ENCODE measurements around the gene VASP. TPM values are rescaled to one million over a fixed set of nuclear protein-coding genes. Genes with fewer than 3 reads are reported as not detected.

Gene VASP
- total RNA-seq, 1 donor from 2014 or later: 53.8 TPM

- no peak for DNase-seq (ENCODE audit: low spot score in 2 of 2, unreplicated experiment in 2 of 2)
- Mint-ChIP-seq H3K4me3 (peak overlapping the region; percentile 37), H3K27me3 (ENCODE audit: low read depth) (peaks cover 65% of the 10 kb centered on the region), H3K27ac (no peak overlapping the region), H3K9me3 (no peaks in the 10 kb centered on the region), H3K36me3 (no peaks in the 10 kb centered on the region), H3K4me1 (peaks cover 22% of the 10 kb centered on the region)
- no peak for TF ChIP-seq CTCF (IDR thresholded peaks at IDR 0.05; ENCODE audit: unreplicated experiment)
These were observed 9.5 kb upstream of the VASP start for GRCh38 chr19:45497791-45498190.

GRCh38 chr19:45498411-45499195, 8.7 kb upstream of the VASP start, which contains the start of gene PPM1N:
Gene PPM1N, plus strand, starts transcription at chr19:45498443. Its CDS starts 30 bp downstream, at chr19:45498473.
- Mint-ChIP-seq H3K27ac (peak within 1 kb of the TSS; percentile 50), H3K27me3 (ENCODE audit: low read depth) (peaks cover 65% of the 10 kb centered on the region), H3K9me3 (no peaks in the 10 kb centered on the region), H3K4me1 (peaks cover 16% of the 10 kb centered on the region), H3K4me3 (peak within 1 kb of the TSS; percentile 70), H3K36me3 (no peaks in the 10 kb centered on the region)
- DNase-seq (ENCODE audit: low spot score in 2 of 2, unreplicated experiment in 2 of 2): peak in 1 of 2 experiments; percentile 44
- TF ChIP-seq CTCF (IDR thresholded peaks at IDR 0.05; ENCODE audit: unreplicated experiment): no peak

- peaks cover 16% of the 10 kb centered on the region for H3K4me1 Mint-ChIP-seq
- TF ChIP-seq CTCF (IDR thresholded peaks at IDR 0.05; ENCODE audit: unreplicated experiment): no peak
- peaks cover 65% of the 10 kb centered on the region for H3K27me3 Mint-ChIP-seq (ENCODE audit: low read depth)
- no peak overlapping the region for H3K4me3 Mint-ChIP-seq
- no peaks in the 10 kb centered on the region for H3K9me3 Mint-ChIP-seq
- DNase-seq (ENCODE audit: low spot score in 2 of 2, unreplicated experiment in 2 of 2): no peak
- no peaks in the 10 kb centered on the region for H3K36me3 Mint-ChIP-seq
- H3K27ac Mint-ChIP-seq: no peak overlapping the region
These were observed 7.8 kb upstream of the VASP start for GRCh38 chr19:45499196-45500180.

- H3K4me1 Mint-ChIP-seq: peaks cover 16% of the 10 kb centered on the region
- H3K9me3 Mint-ChIP-seq: no peaks in the 10 kb centered on the region
- H3K4me3 Mint-ChIP-seq: no peak overlapping the region
These were observed 6.2 kb upstream of the VASP start for GRCh38 chr19:45500918-45501729.

More at GRCh38 chr19:45500918-45501729, 6.2 kb upstream of the VASP start:
- no peak overlapping the region for H3K27ac Mint-ChIP-seq
- H3K36me3 Mint-ChIP-seq: no peaks in the 10 kb centered on the region
- H3K27me3 Mint-ChIP-seq (ENCODE audit: low read depth): peaks cover 56% of the 10 kb centered on the region
- no peak for TF ChIP-seq CTCF (IDR thresholded peaks at IDR 0.05; ENCODE audit: unreplicated experiment)
- DNase-seq (ENCODE audit: low spot score in 2 of 2, unreplicated experiment in 2 of 2): no peak
